ENCODE measurements around the gene IRX2. TPM values are rescaled to one million over a fixed set of nuclear protein-coding genes. Genes with fewer than 3 reads are reported as not detected.

IRX2 gene
- total and polyA plus RNA-seq, 2 of the 4 experiments (the other 2 are of a cell fraction), result 0.36 to 0.97 TPM

- Histone ChIP-seq H2BK20ac (ENCODE audit: low read depth, low read length) (no peak overlapping the region), H3K14ac (replicated peaks; ENCODE audit: low read depth, low read length) (no peak overlapping the region), H2BK120ac (ENCODE audit: low read depth, low read length) (no peak overlapping the region), H2AFZ (replicated peaks; ENCODE audit: low read length, poor library complexity) (no peak overlapping the region), H4K20me1 (ENCODE audit: insufficient read depth, low read length) (no peaks in the 10 kb centered on the region), H3K18ac (ENCODE audit: low read depth, low read length) (no peak overlapping the region), H3K9ac (ENCODE audit: low read depth, low read length) (no peak overlapping the region), H3K4ac (ENCODE audit: low read depth, low read length) (no peak overlapping the region), H3K4me1 (ENCODE audit: control insufficient read depth, insufficient read depth, low read length) (no peaks in the 10 kb centered on the region), H3K27me3 (ENCODE audit: control insufficient read depth, insufficient read depth, low read length) (no peaks in the 10 kb centered on the region), H3K4me3 (ENCODE audit: insufficient read depth, low read depth, low read length) (no peak overlapping the region), H2BK5ac (ENCODE audit: low read depth, low read length, poor library complexity, severe bottlenecking) (no peak overlapping the region), H3K79me1 (ENCODE audit: low read depth in 1 of 2, low read length in 2 of 2) (no peaks in the 10 kb centered on the region), H3K27ac (ENCODE audit: insufficient read depth, low read length) (no peak overlapping the region), H3K9me3 (ENCODE audit: control insufficient read depth, insufficient read depth, low read length) (peaks cover 46% of the 10 kb centered on the region), H3K56ac (ENCODE audit: extremely low read depth, insufficient read depth, low read length) (no peak overlapping the region), H2BK15ac (ENCODE audit: low read depth, low read length) (no peak overlapping the region), H3K36me3 (ENCODE audit: control insufficient read depth, insufficient read depth, low read length) (no peaks in the 10 kb centered on the region), H4K5ac (ENCODE audit: low read depth, low read length) (no peak overlapping the region), H3K9me1 (ENCODE audit: insufficient read depth, low read length) (no peaks in the 10 kb centered on the region), H2AK5ac (ENCODE audit: low read depth, low read length) (no peak overlapping the region), H3K23ac (ENCODE audit: low read depth, low read length) (no peak overlapping the region), H2AK9ac (replicated peaks; ENCODE audit: low read depth, low read length, poor library complexity) (no peak overlapping the region), H3K4me2 (ENCODE audit: low read depth, low read length) (no peak overlapping the region), H4K8ac (ENCODE audit: low read depth in 2 of 2, low read length in 2 of 2) (no peak overlapping the region), H4K91ac (ENCODE audit: insufficient read depth, low read depth, low read length) (no peak overlapping the region)
- no peak for TF ChIP-seq ELK1 (IDR thresholded peaks at IDR 0.05; ENCODE audit: borderline replicate concordance, low read depth, low read length)
- no peak for TF ChIP-seq FOS (IDR thresholded peaks at IDR 0.05; ENCODE audit: low read depth, low read length)
- TF ChIP-seq USF2 (IDR thresholded peaks at IDR 0.05; ENCODE audit: low read depth, low read length), result no peak
- no peak for TF ChIP-seq NFE2L2 (IDR thresholded peaks at IDR 0.05; ENCODE audit: low read depth, low read length)
- TF ChIP-seq MAFK (IDR thresholded peaks at IDR 0.05; ENCODE audit: low read depth, low read length), result no peak
- TF ChIP-seq, protein P1, sequence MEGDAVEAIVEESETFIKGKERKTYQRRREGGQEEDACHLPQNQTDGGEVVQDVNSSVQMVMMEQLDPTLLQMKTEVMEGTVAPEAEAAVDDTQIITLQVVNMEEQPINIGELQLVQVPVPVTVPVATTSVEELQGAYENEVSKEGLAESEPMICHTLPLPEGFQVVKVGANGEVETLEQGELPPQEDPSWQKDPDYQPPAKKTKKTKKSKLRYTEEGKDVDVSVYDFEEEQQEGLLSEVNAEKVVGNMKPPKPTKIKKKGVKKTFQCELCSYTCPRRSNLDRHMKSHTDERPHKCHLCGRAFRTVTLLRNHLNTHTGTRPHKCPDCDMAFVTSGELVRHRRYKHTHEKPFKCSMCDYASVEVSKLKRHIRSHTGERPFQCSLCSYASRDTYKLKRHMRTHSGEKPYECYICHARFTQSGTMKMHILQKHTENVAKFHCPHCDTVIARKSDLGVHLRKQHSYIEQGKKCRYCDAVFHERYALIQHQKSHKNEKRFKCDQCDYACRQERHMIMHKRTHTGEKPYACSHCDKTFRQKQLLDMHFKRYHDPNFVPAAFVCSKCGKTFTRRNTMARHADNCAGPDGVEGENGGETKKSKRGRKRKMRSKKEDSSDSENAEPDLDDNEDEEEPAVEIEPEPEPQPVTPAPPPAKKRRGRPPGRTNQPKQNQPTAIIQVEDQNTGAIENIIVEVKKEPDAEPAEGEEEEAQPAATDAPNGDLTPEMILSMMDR (conservative IDR thresholded peaks at IDR 0.05; ENCODE audit: low read depth, low read length), result no peak
- no peak for TF ChIP-seq RAD21 (IDR thresholded peaks at IDR 0.05; ENCODE audit: low read length)
- TF ChIP-seq CHD1 (IDR thresholded peaks at IDR 0.05; ENCODE audit: low read depth, low read length), result no peak
- TF ChIP-seq SMC3 (IDR thresholded peaks at IDR 0.05; ENCODE audit: low read depth, low read length), result no peak
- TF ChIP-seq POLR2A (IDR thresholded peaks at IDR 0.05; ENCODE audit: low read depth, low read length), result no peak
- no peak for TF ChIP-seq CEBPB (IDR thresholded peaks at IDR 0.05; ENCODE audit: low read depth, low read length)
- no peak for TF ChIP-seq RCOR1 (IDR thresholded peaks at IDR 0.05; ENCODE audit: insufficient replicate concordance, low read length)
- no peak for TF ChIP-seq MAZ (IDR thresholded peaks at IDR 0.05; ENCODE audit: borderline replicate concordance, low read depth, low read length)
- no peak for TF ChIP-seq RFX5 (IDR thresholded peaks at IDR 0.05; ENCODE audit: low read depth, low read length)
- TF ChIP-seq MXI1 (IDR thresholded peaks at IDR 0.05; ENCODE audit: borderline replicate concordance, low read depth, low read length), result no peak
- TF ChIP-seq BHLHE40 (IDR thresholded peaks at IDR 0.05; ENCODE audit: low read depth, low read length), result no peak
- in situ Hi-C loops (cut with MboI; ENCODE audit: low sequenced_read_pairs), result no loop called here
- 21% methylated on average over 2 of the region's 8 CpGs; no CpG with 5 or more reads in 1 of the 2 experiments for WGBS, 2 experiments (ENCODE audit: extremely low coverage in 2 of 2, insufficient read length in 1 of 2)
- BruUV-seq (replicated peaks), result no TSS peak
- ChIA-PET CTCF (no interaction called here), POLR2A (ENCODE audit: unreplicated experiment) (no interaction called here)
- no peak for DNase-seq
- dilution Hi-C loops (cut with HindIII; ENCODE audit: low sequenced_read_pairs, unreplicated experiment), result no loop called here
- ATAC-seq (ENCODE audit: low read depth), result no peak
- intact Hi-C loops (cut with micrococcal nuclease), result no loop called here
Measured at GRCh38 chr5:2700876-2701275, 50.6 kb downstream of the IRX2 start.
